ENCODE measurements around the gene PODN. TPM values are rescaled to one million over a fixed set of nuclear protein-coding genes. Genes with fewer than 3 reads are reported as not detected.

The PODN gene
- total and polyA plus RNA-seq, 11 donors, result 5.2 to 61.8 (median 16.7) TPM

GRCh38 chr1:53038566-53038965, 23.4 kb upstream of the PODN start:
- no peak overlapping the region for H3K4me3 ChIP-seq
- H3K4me1 ChIP-seq, result no peaks in the 10 kb centered on the region
- DNase-seq (no peak), ATAC-seq (no peak)
- intact Hi-C loops (cut with DNase I), result no loop called here
- TF ChIP-seq CTCF (IDR thresholded peaks at IDR 0.05) (no peak), POLR2A (IDR thresholded peaks at IDR 0.05) (no peak)
- no peaks in the 10 kb centered on the region for H3K27me3 ChIP-seq
- H3K36me3 ChIP-seq, result peaks cover 0 to 48% (median 39%) of the 10 kb centered on the region in 9 donors
- no peak overlapping the region for H3K27ac ChIP-seq
- 88 to 92% (median 89%) methylated on average over 3 of the region's 3 CpGs for WGBS, 4 donors
- no peaks in the 10 kb centered on the region for H3K9me3 ChIP-seq

- intact Hi-C loops (cut with DNase I), result no loop called here
These were observed 18.7 kb upstream of the PODN start for GRCh38 chr1:53043271-53043670.

GRCh38 chr1:53044926-53045325, 17.1 kb upstream of the PODN start:
- no peaks in the 10 kb centered on the region for H3K27me3 ChIP-seq
- intact Hi-C loops (cut with DNase I), result no loop called here
- H3K4me1 ChIP-seq, result peaks cover 5 to 44% (median 34%) of the 10 kb centered on the region in 12 donors
- no peak overlapping the region for H3K4me3 ChIP-seq
- TF ChIP-seq CTCF (IDR thresholded peaks at IDR 0.05) (no peak), POLR2A (IDR thresholded peaks at IDR 0.05) (no peak)
- peaks cover 0 to 63% (median 22%) of the 10 kb centered on the region in 9 donors for H3K36me3 ChIP-seq
- H3K9me3 ChIP-seq, result no peaks in the 10 kb centered on the region
- DNase-seq, result no peak
- WGBS, 4 donors, result 86 to 89% (median 88%) methylated on average over 5 of the region's 5 CpGs
- ATAC-seq, result no peak
- no peak overlapping the region for H3K27ac ChIP-seq

More at GRCh38 chr1:53043271-53043670, 18.7 kb upstream of the PODN start:
- no peaks in the 10 kb centered on the region for H3K9me3 ChIP-seq
- no peak for DNase-seq
- H3K4me1 ChIP-seq, result peaks cover 5 to 27% (median 18%) of the 10 kb centered on the region in 12 donors
- no peak overlapping the region for H3K4me3 ChIP-seq
- peaks cover 0 to 69% (median 35%) of the 10 kb centered on the region in 9 donors for H3K36me3 ChIP-seq
- no peaks in the 10 kb centered on the region for H3K27me3 ChIP-seq
- no peak for ATAC-seq
- TF ChIP-seq POLR2A (IDR thresholded peaks at IDR 0.05), result no peak
- no peak for TF ChIP-seq CTCF (IDR thresholded peaks at IDR 0.05)
- H3K27ac ChIP-seq, result peak overlapping the region in 1 of 12 donors; percentile 13

- peak overlapping the region in 4 of 12 donors; percentile 3 to 52 (median 37) for H3K27ac ChIP-seq
- TF ChIP-seq POLR2A (IDR thresholded peaks at IDR 0.05) (no peak), CTCF (IDR thresholded peaks at IDR 0.05) (no peak)
- H3K9me3 ChIP-seq, result no peaks in the 10 kb centered on the region
- no peaks in the 10 kb centered on the region for H3K27me3 ChIP-seq
- H3K36me3 ChIP-seq, result peaks cover 0 to 58% (median 24%) of the 10 kb centered on the region in 9 donors
- H3K4me3 ChIP-seq, result no peak overlapping the region
- ATAC-seq (peak in 3 of 4 donors; percentile 23 to 45 (median 32)), DNase-seq (peak in 1 of 5 donors; percentile 54)
- peaks cover 5 to 49% (median 36%) of the 10 kb centered on the region in 12 donors for H3K4me1 ChIP-seq
- 0 to 25% (median 19%) methylated on average over 2 of the region's 2 CpGs for WGBS, 4 donors
- intact Hi-C loops (cut with DNase I), result no loop called here
These were observed 15.1 kb upstream of the PODN start for GRCh38 chr1:53046930-53047329.
